Suprapubic skin (tissue), 4 donors: Measurements from ENCODE around the gene MN1. TPM values are rescaled to one million over a fixed set of nuclear protein-coding genes. Genes with fewer than 3 reads are reported as not detected.

ENCODE experiments used
- DNase-seq, 2 donors: peaks; one replicate each; pipeline ENCODE4 v3.0.0-alpha.2; 2019; ENCODE audit warnings: low spot score in 2 of 2
- H3K27ac ChIP-seq: fragments of 200-600 bp; sonication (generic); one replicate; pipeline ENCODE4 v1.5.1; 2019
- H3K27me3 ChIP-seq: fragments of 200-600 bp; sonication (generic); one replicate; pipeline ENCODE4 v1.5.1; 2019
- H3K36me3 ChIP-seq: fragments of 200-600 bp; sonication (generic); one replicate; pipeline ENCODE4 v1.5.1; 2019
- H3K4me1 ChIP-seq: fragments of 200-600 bp; sonication (generic); one replicate; pipeline ENCODE4 v1.5.1; 2019
- H3K4me3 ChIP-seq: fragments of 200-600 bp; sonication (generic); one replicate; pipeline ENCODE4 v1.5.1; 2019; ENCODE audit warnings: mild to moderate bottlenecking
- H3K9me3 ChIP-seq: fragments of 200-600 bp; sonication (generic); one replicate; pipeline ENCODE4 v1.5.1; 2019
- EP300 ChIP-seq: sonication (generic); formaldehyde crosslinking; IDR thresholded peaks from one replicate; pipeline ENCODE4 v1.6.1; 2017; ENCODE audit warnings: antibody characterized with exemption
- POLR2A ChIP-seq, 2 donors: fragments of 450-650 bp; IDR thresholded peaks; one replicate each; pipeline ENCODE4 v1.6.1; 2017; ENCODE audit warnings: antibody characterized with exemption in 2 of 2, mild to moderate bottlenecking in 2 of 2, moderate library complexity in 2 of 2
- POLR2AphosphoS5 ChIP-seq, 3 donors: sonication (generic); formaldehyde crosslinking; IDR thresholded peaks; one replicate each; pipeline ENCODE4 v1.6.1; 2017; ENCODE audit warnings: antibody characterized with exemption in 3 of 3
- WGBS: methylation state at CpG from one replicate; pipeline ENCODE4 v1.1.5; 2018; 5-methylcytosine and 5-hydroxymethylcytosine counted together
- total RNA-seq, 4 donors: library from RNA; depleted of rRNA; stranded (reverse); fragments of >200 nt; gene quantifications; one replicate each; pipeline ENCODE4 v1.1.0, GENCODE V29; 2016
- TF ChIP-seq, protein P1 (sequence below), 2 donors: fragments of 200-600 bp in 1 of 2; fragments of 450-650 bp in 1 of 2; sonication (generic) in 1 of 2; IDR thresholded peaks; one replicate each; pipeline ENCODE4 v1.5.1; 2016 to 2019; ENCODE audit warnings: antibody characterized with exemption in 2 of 2, mild to moderate bottlenecking in 1 of 2, moderate library complexity in 1 of 2

MN1 gene
- total RNA-seq, 4 donors from 2014 or later: 1.7 to 6.5 (median 4.1) TPM

- Histone ChIP-seq H3K36me3 (no peaks in the 10 kb centered on the region), H3K4me3 (no peak overlapping the region), H3K4me1 (peaks cover 57% of the 10 kb centered on the region), H3K27ac (peak overlapping the region; percentile 91), H3K9me3 (no peaks in the 10 kb centered on the region), H3K27me3 (no peaks in the 10 kb centered on the region)
- no peak for DNase-seq
- WGBS: 51% methylated on average over 3 of the region's 3 CpGs
- TF ChIP-seq POLR2A (IDR thresholded peaks at IDR 0.05) (no peak), EP300 (no peak), POLR2AphosphoS5 (IDR thresholded peaks at IDR 0.05) (no peak)
- TF ChIP-seq, protein P1, sequence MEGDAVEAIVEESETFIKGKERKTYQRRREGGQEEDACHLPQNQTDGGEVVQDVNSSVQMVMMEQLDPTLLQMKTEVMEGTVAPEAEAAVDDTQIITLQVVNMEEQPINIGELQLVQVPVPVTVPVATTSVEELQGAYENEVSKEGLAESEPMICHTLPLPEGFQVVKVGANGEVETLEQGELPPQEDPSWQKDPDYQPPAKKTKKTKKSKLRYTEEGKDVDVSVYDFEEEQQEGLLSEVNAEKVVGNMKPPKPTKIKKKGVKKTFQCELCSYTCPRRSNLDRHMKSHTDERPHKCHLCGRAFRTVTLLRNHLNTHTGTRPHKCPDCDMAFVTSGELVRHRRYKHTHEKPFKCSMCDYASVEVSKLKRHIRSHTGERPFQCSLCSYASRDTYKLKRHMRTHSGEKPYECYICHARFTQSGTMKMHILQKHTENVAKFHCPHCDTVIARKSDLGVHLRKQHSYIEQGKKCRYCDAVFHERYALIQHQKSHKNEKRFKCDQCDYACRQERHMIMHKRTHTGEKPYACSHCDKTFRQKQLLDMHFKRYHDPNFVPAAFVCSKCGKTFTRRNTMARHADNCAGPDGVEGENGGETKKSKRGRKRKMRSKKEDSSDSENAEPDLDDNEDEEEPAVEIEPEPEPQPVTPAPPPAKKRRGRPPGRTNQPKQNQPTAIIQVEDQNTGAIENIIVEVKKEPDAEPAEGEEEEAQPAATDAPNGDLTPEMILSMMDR (IDR thresholded peaks at IDR 0.05): no peak
Measured at GRCh38 chr22:27719036-27719347, 82.6 kb downstream of the MN1 start.

GRCh38 chr22:27718186-27719035 lies 83.1 kb downstream of the MN1 start:
- DNase-seq: peak; percentile 90
- no peaks in the 10 kb centered on the region for H3K27me3 ChIP-seq
- H3K4me1 ChIP-seq: peaks cover 59% of the 10 kb centered on the region
- H3K9me3 ChIP-seq: no peaks in the 10 kb centered on the region
- TF ChIP-seq POLR2A (IDR thresholded peaks at IDR 0.05) (no peak), EP300 (no peak), POLR2AphosphoS5 (IDR thresholded peaks at IDR 0.05) (peak in 1 of 3 donors; percentile 39)
- TF ChIP-seq, protein P1 (IDR thresholded peaks at IDR 0.05): no peak
- peak overlapping the region; percentile 91 for H3K27ac ChIP-seq
- WGBS: 14% methylated on average over 10 of the region's 10 CpGs
- H3K36me3 ChIP-seq: no peaks in the 10 kb centered on the region
- H3K4me3 ChIP-seq: peak overlapping the region; percentile 3

GRCh38 chr22:27717094-27717493 lies 84.5 kb downstream of the MN1 start:
- 74% methylated on average over 9 of the region's 9 CpGs for WGBS
- Histone ChIP-seq H3K27me3 (no peaks in the 10 kb centered on the region), H3K4me3 (no peak overlapping the region), H3K4me1 (peaks cover 59% of the 10 kb centered on the region), H3K36me3 (no peaks in the 10 kb centered on the region), H3K27ac (no peak overlapping the region), H3K9me3 (no peaks in the 10 kb centered on the region)
- no peak for DNase-seq
- TF ChIP-seq EP300: no peak
- TF ChIP-seq, protein P1 (IDR thresholded peaks at IDR 0.05): no peak
- no peak for TF ChIP-seq POLR2A (IDR thresholded peaks at IDR 0.05)
- TF ChIP-seq POLR2AphosphoS5 (IDR thresholded peaks at IDR 0.05): no peak

GRCh38 chr22:27716074-27716473 lies 85.5 kb downstream of the MN1 start:
- H3K27me3 ChIP-seq: no peaks in the 10 kb centered on the region
- no peaks in the 10 kb centered on the region for H3K36me3 ChIP-seq
- DNase-seq: no peak
- no peak overlapping the region for H3K27ac ChIP-seq
- 92% methylated on average over 1 of the region's 1 CpG for WGBS
- H3K4me3 ChIP-seq: no peak overlapping the region
- peaks cover 57% of the 10 kb centered on the region for H3K4me1 ChIP-seq
- H3K9me3 ChIP-seq: no peaks in the 10 kb centered on the region
- TF ChIP-seq POLR2A (IDR thresholded peaks at IDR 0.05) (no peak), POLR2AphosphoS5 (IDR thresholded peaks at IDR 0.05) (no peak), EP300 (no peak)
- TF ChIP-seq, protein P1 (IDR thresholded peaks at IDR 0.05): no peak

GRCh38 chr22:27715106-27715505 lies 86.5 kb downstream of the MN1 start:
- Histone ChIP-seq H3K27me3 (no peaks in the 10 kb centered on the region), H3K27ac (no peak overlapping the region), H3K9me3 (no peaks in the 10 kb centered on the region), H3K36me3 (no peaks in the 10 kb centered on the region), H3K4me3 (no peak overlapping the region), H3K4me1 (peaks cover 47% of the 10 kb centered on the region)
- DNase-seq: no peak
- WGBS: 41% methylated on average over 10 of the region's 10 CpGs
- TF ChIP-seq, protein P1 (IDR thresholded peaks at IDR 0.05): no peak
